ENCODE measurements around the gene ARHGEF7.

Gene ARHGEF7

GRCh38 chr13:111247552-111247951 lies 132.4 kb downstream of the ARHGEF7 start:
- no peaks in the 10 kb centered on the region for H3K27me3 ChIP-seq (ENCODE audit: control insufficient read depth in 1 of 2, insufficient read depth in 2 of 2, low read length in 2 of 2)
- no peak overlapping the region for H3K9ac ChIP-seq (ENCODE audit: low read depth in 1 of 2, low read length in 2 of 2)
- H3K27ac ChIP-seq (ENCODE audit: low read depth, low read length) = no peak overlapping the region
- H3K4me3 ChIP-seq (ENCODE audit: low read depth in 1 of 2, low read length in 2 of 2) = no peak overlapping the region
- peaks cover 0 to 4% of the 10 kb centered on the region in 2 donors for H3K4me1 ChIP-seq (ENCODE audit: control insufficient read depth in 1 of 2, insufficient read depth in 2 of 2, low read length in 2 of 2)
- H3K9me3 ChIP-seq (ENCODE audit: control insufficient read depth in 1 of 2, low read length in 2 of 2) = no peaks in the 10 kb centered on the region
- peaks cover 25 to 67% of the 10 kb centered on the region in 2 donors for H3K36me3 ChIP-seq (ENCODE audit: control insufficient read depth in 1 of 2, insufficient read depth in 2 of 2, low read length in 2 of 2)

- Histone ChIP-seq H3K36me3 (ENCODE audit: control insufficient read depth in 1 of 2, insufficient read depth in 2 of 2, low read length in 2 of 2) (peaks cover 25 to 71% of the 10 kb centered on the region in 2 donors), H3K9me3 (ENCODE audit: control insufficient read depth in 1 of 2, low read length in 2 of 2) (no peaks in the 10 kb centered on the region), H3K9ac (ENCODE audit: low read depth in 1 of 2, low read length in 2 of 2) (no peak overlapping the region), H3K27me3 (ENCODE audit: control insufficient read depth in 1 of 2, insufficient read depth in 2 of 2, low read length in 2 of 2) (no peaks in the 10 kb centered on the region), H3K27ac (ENCODE audit: low read depth, low read length) (no peak overlapping the region), H3K4me3 (ENCODE audit: low read depth in 1 of 2, low read length in 2 of 2) (no peak overlapping the region), H3K4me1 (ENCODE audit: control insufficient read depth in 1 of 2, insufficient read depth in 2 of 2, low read length in 2 of 2) (peaks cover 0 to 4% of the 10 kb centered on the region in 2 donors)
These were observed 133.7 kb downstream of the ARHGEF7 start for GRCh38 chr13:111248822-111249221.

GRCh38 chr13:111249637-111250360 lies 134.7 kb downstream of the ARHGEF7 start:
- Histone ChIP-seq H3K4me3 (ENCODE audit: low read depth in 1 of 2, low read length in 2 of 2) (no peak overlapping the region), H3K9me3 (ENCODE audit: control insufficient read depth in 1 of 2, low read length in 2 of 2) (no peaks in the 10 kb centered on the region), H3K27ac (ENCODE audit: low read depth, low read length) (no peak overlapping the region), H3K27me3 (ENCODE audit: control insufficient read depth in 1 of 2, insufficient read depth in 2 of 2, low read length in 2 of 2) (no peaks in the 10 kb centered on the region), H3K4me1 (ENCODE audit: control insufficient read depth in 1 of 2, insufficient read depth in 2 of 2, low read length in 2 of 2) (peaks cover 0 to 4% of the 10 kb centered on the region in 2 donors), H3K36me3 (ENCODE audit: control insufficient read depth in 1 of 2, insufficient read depth in 2 of 2, low read length in 2 of 2) (peaks cover 19 to 67% of the 10 kb centered on the region in 2 donors), H3K9ac (ENCODE audit: low read depth in 1 of 2, low read length in 2 of 2) (no peak overlapping the region)

GRCh38 chr13:111251646-111252445 lies 136.7 kb downstream of the ARHGEF7 start:
- H3K36me3 ChIP-seq (ENCODE audit: control insufficient read depth in 1 of 2, insufficient read depth in 2 of 2, low read length in 2 of 2) = peaks cover 26 to 65% of the 10 kb centered on the region in 2 donors

GRCh38 chr13:111252446-111253364 lies 137.6 kb downstream of the ARHGEF7 start:
- no peak overlapping the region for H3K27ac ChIP-seq (ENCODE audit: low read depth, low read length)
- H3K36me3 ChIP-seq (ENCODE audit: control insufficient read depth in 1 of 2, insufficient read depth in 2 of 2, low read length in 2 of 2) = peaks cover 29 to 63% of the 10 kb centered on the region in 2 donors
- H3K9ac ChIP-seq (ENCODE audit: low read depth in 1 of 2, low read length in 2 of 2) = no peak overlapping the region
- H3K27me3 ChIP-seq (ENCODE audit: control insufficient read depth in 1 of 2, insufficient read depth in 2 of 2, low read length in 2 of 2) = no peaks in the 10 kb centered on the region
- peaks cover 0 to 4% of the 10 kb centered on the region in 2 donors for H3K4me1 ChIP-seq (ENCODE audit: control insufficient read depth in 1 of 2, insufficient read depth in 2 of 2, low read length in 2 of 2)
- no peak overlapping the region for H3K4me3 ChIP-seq (ENCODE audit: low read depth in 1 of 2, low read length in 2 of 2)
- H3K9me3 ChIP-seq (ENCODE audit: control insufficient read depth in 1 of 2, low read length in 2 of 2) = no peaks in the 10 kb centered on the region

More at GRCh38 chr13:111251646-111252445, 136.7 kb downstream of the ARHGEF7 start:
- Histone ChIP-seq H3K4me1 (ENCODE audit: control insufficient read depth in 1 of 2, insufficient read depth in 2 of 2, low read length in 2 of 2) (peaks cover 0 to 4% of the 10 kb centered on the region in 2 donors), H3K27ac (ENCODE audit: low read depth, low read length) (no peak overlapping the region), H3K27me3 (ENCODE audit: control insufficient read depth in 1 of 2, insufficient read depth in 2 of 2, low read length in 2 of 2) (no peaks in the 10 kb centered on the region), H3K9ac (ENCODE audit: low read depth in 1 of 2, low read length in 2 of 2) (no peak overlapping the region), H3K4me3 (ENCODE audit: low read depth in 1 of 2, low read length in 2 of 2) (no peak overlapping the region), H3K9me3 (ENCODE audit: control insufficient read depth in 1 of 2, low read length in 2 of 2) (no peaks in the 10 kb centered on the region)

GRCh38 chr13:111253365-111253872 lies 138.3 kb downstream of the ARHGEF7 start:
- Histone ChIP-seq H3K4me1 (ENCODE audit: control insufficient read depth in 1 of 2, insufficient read depth in 2 of 2, low read length in 2 of 2) (peaks cover 0 to 4% of the 10 kb centered on the region in 2 donors), H3K9ac (ENCODE audit: low read depth in 1 of 2, low read length in 2 of 2) (no peak overlapping the region), H3K27me3 (ENCODE audit: control insufficient read depth in 1 of 2, insufficient read depth in 2 of 2, low read length in 2 of 2) (no peaks in the 10 kb centered on the region), H3K9me3 (ENCODE audit: control insufficient read depth in 1 of 2, low read length in 2 of 2) (no peaks in the 10 kb centered on the region), H3K27ac (ENCODE audit: low read depth, low read length) (no peak overlapping the region), H3K36me3 (ENCODE audit: control insufficient read depth in 1 of 2, insufficient read depth in 2 of 2, low read length in 2 of 2) (peaks cover 35 to 64% of the 10 kb centered on the region in 2 donors), H3K4me3 (ENCODE audit: low read depth in 1 of 2, low read length in 2 of 2) (no peak overlapping the region)

GRCh38 chr13:111255228-111255790 lies 140.2 kb downstream of the ARHGEF7 start:
- Histone ChIP-seq H3K4me3 (ENCODE audit: low read depth in 1 of 2, low read length in 2 of 2) (no peak overlapping the region), H3K9ac (ENCODE audit: low read depth in 1 of 2, low read length in 2 of 2) (no peak overlapping the region), H3K4me1 (ENCODE audit: control insufficient read depth in 1 of 2, insufficient read depth in 2 of 2, low read length in 2 of 2) (peaks cover 0 to 4% of the 10 kb centered on the region in 2 donors), H3K9me3 (ENCODE audit: control insufficient read depth in 1 of 2, low read length in 2 of 2) (no peaks in the 10 kb centered on the region), H3K36me3 (ENCODE audit: control insufficient read depth in 1 of 2, insufficient read depth in 2 of 2, low read length in 2 of 2) (peaks cover 46 to 63% of the 10 kb centered on the region in 2 donors), H3K27ac (ENCODE audit: low read depth, low read length) (no peak overlapping the region), H3K27me3 (ENCODE audit: control insufficient read depth in 1 of 2, insufficient read depth in 2 of 2, low read length in 2 of 2) (no peaks in the 10 kb centered on the region)

- Histone ChIP-seq H3K27me3 (ENCODE audit: control insufficient read depth in 1 of 2, insufficient read depth in 2 of 2, low read length in 2 of 2) (no peaks in the 10 kb centered on the region), H3K4me3 (ENCODE audit: low read depth in 1 of 2, low read length in 2 of 2) (no peak overlapping the region), H3K27ac (ENCODE audit: low read depth, low read length) (no peak overlapping the region), H3K9me3 (ENCODE audit: control insufficient read depth in 1 of 2, low read length in 2 of 2) (no peaks in the 10 kb centered on the region), H3K9ac (ENCODE audit: low read depth in 1 of 2, low read length in 2 of 2) (no peak overlapping the region), H3K4me1 (ENCODE audit: control insufficient read depth in 1 of 2, insufficient read depth in 2 of 2, low read length in 2 of 2) (peaks cover 0 to 4% of the 10 kb centered on the region in 2 donors), H3K36me3 (ENCODE audit: control insufficient read depth in 1 of 2, insufficient read depth in 2 of 2, low read length in 2 of 2) (peaks cover 38 to 53% of the 10 kb centered on the region in 2 donors)
These were observed 141.3 kb downstream of the ARHGEF7 start for GRCh38 chr13:111256458-111256857.

GRCh38 chr13:111256946-111257345 lies 141.8 kb downstream of the ARHGEF7 start:
- Histone ChIP-seq H3K27me3 (ENCODE audit: control insufficient read depth in 1 of 2, insufficient read depth in 2 of 2, low read length in 2 of 2) (no peaks in the 10 kb centered on the region), H3K27ac (ENCODE audit: low read depth, low read length) (no peak overlapping the region), H3K9me3 (ENCODE audit: control insufficient read depth in 1 of 2, low read length in 2 of 2) (no peaks in the 10 kb centered on the region), H3K4me1 (ENCODE audit: control insufficient read depth in 1 of 2, insufficient read depth in 2 of 2, low read length in 2 of 2) (no peaks in the 10 kb centered on the region), H3K4me3 (ENCODE audit: low read depth in 1 of 2, low read length in 2 of 2) (no peak overlapping the region), H3K36me3 (ENCODE audit: control insufficient read depth in 1 of 2, insufficient read depth in 2 of 2, low read length in 2 of 2) (peaks cover 38 to 49% of the 10 kb centered on the region in 2 donors), H3K9ac (ENCODE audit: low read depth in 1 of 2, low read length in 2 of 2) (no peak overlapping the region)
